Measurements from ENCODE around the gene NAXD.
"Not testable (repeated sequence)": the region's sequence is repeated elsewhere in the genome, so short reads cannot be mapped to it uniquely, and the experiment has no call there.

The NAXD gene

GRCh38 chr13:110615322-110616102 is at the start of gene NAXD:
NAXD (plus strand) TSS chr13:110615545; CDS start chr13:110615602, 57 bp downstream.
- peak; percentile 98 for DNase-seq (ENCODE audit: low read depth)

GRCh38 chr13:110566171-110566570 is 49.2 kb upstream of the NAXD start:
- DNase-seq (ENCODE audit: low read depth): no peak

- DNase-seq (ENCODE audit: low read depth): no peak
Measured at GRCh38 chr13:110568612-110569011, 46.7 kb upstream of the NAXD start.

GRCh38 chr13:110569962-110570361 is 45.4 kb upstream of the NAXD start:
- not testable (repeated sequence) for DNase-seq (ENCODE audit: low read depth)

- no peak for DNase-seq (ENCODE audit: low read depth)
Measured at GRCh38 chr13:110570886-110571285, 44.5 kb upstream of the NAXD start.

- DNase-seq (ENCODE audit: low read depth): no peak
Measured at GRCh38 chr13:110571896-110572777, 43.2 kb upstream of the NAXD start.

- no peak for DNase-seq (ENCODE audit: low read depth)
Measured at GRCh38 chr13:110572778-110573118, 42.6 kb upstream of the NAXD start.

GRCh38 chr13:110574161-110574560 is 41.2 kb upstream of the NAXD start:
- no peak for DNase-seq (ENCODE audit: low read depth)

- DNase-seq (ENCODE audit: low read depth): no peak
Measured at GRCh38 chr13:110575322-110576069, 39.8 kb upstream of the NAXD start.

- DNase-seq (ENCODE audit: low read depth): no peak
Measured at GRCh38 chr13:110576070-110576394, 39.3 kb upstream of the NAXD start.

- no peak for DNase-seq (ENCODE audit: low read depth)
Measured at GRCh38 chr13:110576736-110577476, 38.4 kb upstream of the NAXD start.

GRCh38 chr13:110578363-110578762 is 37.0 kb upstream of the NAXD start:
- no peak for DNase-seq (ENCODE audit: low read depth)

GRCh38 chr13:110580800-110581199 is 34.5 kb upstream of the NAXD start:
- peak; percentile 27 for DNase-seq (ENCODE audit: low read depth)

GRCh38 chr13:110581506-110582185 is 33.7 kb upstream of the NAXD start:
- DNase-seq (ENCODE audit: low read depth): no peak

GRCh38 chr13:110582421-110582954 is 32.9 kb upstream of the NAXD start:
- DNase-seq (ENCODE audit: low read depth): no peak

- DNase-seq (ENCODE audit: low read depth): no peak
Measured at GRCh38 chr13:110583178-110583865, 32.0 kb upstream of the NAXD start.

GRCh38 chr13:110589793-110590390 is 25.5 kb upstream of the NAXD start:
- no peak for DNase-seq (ENCODE audit: low read depth)

- DNase-seq (ENCODE audit: low read depth): no peak
Measured at GRCh38 chr13:110590577-110590976, 24.8 kb upstream of the NAXD start.

GRCh38 chr13:110592665-110593064 is 22.7 kb upstream of the NAXD start:
- DNase-seq (ENCODE audit: low read depth): peak; percentile 69
